HL-60 (cell line): Measurements from ENCODE around the gene KIR2DL3.
"Not testable (repeated sequence)": the region's sequence is repeated elsewhere in the genome, so short reads cannot be mapped to it uniquely, and the experiment has no call there.

Experiments used
- DNase-seq, 2 experiments: peaks; one replicate each; pipeline ENCODE4 v3.0.0-alpha.2; 2010 to 2020; ENCODE audit warnings: low read depth in 1 of 2, low spot score in 1 of 2
- H3K27ac ChIP-seq: fragments of 250-450 bp; sonication (Bioruptor Pico); replicated peaks from 2 replicates; pipeline ENCODE4 v1.5.1; 2020; ENCODE audit warnings: mild to moderate bottlenecking, moderate library complexity
- H3K27me3 ChIP-seq: fragments of 250-450 bp; sonication (Bioruptor Pico); 2 replicates; pipeline ENCODE4 v1.5.1; 2021; ENCODE audit warnings: mild to moderate bottlenecking, moderate library complexity; ENCODE audit not compliant: insufficient read depth, poor library complexity, severe bottlenecking
- H3K4me3 ChIP-seq: replicated peaks from 2 replicates; pipeline ENCODE4 v1.5.1; 2011; ENCODE audit warnings: mild to moderate bottlenecking, control low read depth, low read length; ENCODE audit not compliant: insufficient read depth
- CTCF ChIP-seq: IDR thresholded peaks from one replicate; pipeline ENCODE4 v1.5.1; 2011; ENCODE audit warnings: low read length, control low read depth, inconsistent platforms; ENCODE audit not compliant: insufficient read depth
- GABPA ChIP-seq: IDR thresholded peaks from 2 replicates; pipeline ENCODE4 v1.6.1; 2012; ENCODE audit warnings: low read depth
- POLR2AphosphoS5 ChIP-seq: IDR thresholded peaks from 2 replicates; pipeline ENCODE4 v1.6.1; 2012; ENCODE audit warnings: low read depth
- REST ChIP-seq: IDR thresholded peaks from 2 replicates; pipeline ENCODE4 v1.6.1; 2012; ENCODE audit warnings: low read depth; ENCODE audit not compliant: insufficient replicate concordance
- SPI1 ChIP-seq: IDR thresholded peaks from 2 replicates; pipeline ENCODE4 v1.6.1; 2012; ENCODE audit warnings: low read depth, mild to moderate bottlenecking, borderline replicate concordance
- long read RNA-seq: library from polyadenylated mRNA; unstranded; transcript quantifications from one replicate; pipeline ENCODE4 v2.0.0, GENCODE V29; 2020

KIR2DL3 gene
- long read RNA-seq, result 0 reads

GRCh38 chr19:54738306-54738705, at the start of gene KIR2DL3:
Gene KIR2DL3, plus strand, starts transcription at chr19:54738513. Its CDS starts 33 bp downstream, at chr19:54738546.
- not testable (repeated sequence) for DNase-seq, H3K27ac ChIP-seq, H3K4me3 ChIP-seq, H3K27me3 ChIP-seq

- no peak for DNase-seq
- no peak overlapping the region for H3K4me3 ChIP-seq
- no peaks in the 10 kb centered on the region for H3K27me3 ChIP-seq
- TF ChIP-seq REST (no peak), CTCF (no peak), GABPA (no peak), POLR2AphosphoS5 (no peak), SPI1 (no peak)
- no peak overlapping the region for H3K27ac ChIP-seq
Measured at GRCh38 chr19:54691582-54692297, 46.6 kb upstream of the KIR2DL3 start.

- H3K27me3 ChIP-seq, result no peaks in the 10 kb centered on the region
- no peak overlapping the region for H3K4me3 ChIP-seq
- TF ChIP-seq REST (no peak), POLR2AphosphoS5 (no peak), CTCF (no peak), SPI1 (no peak)
- no peak overlapping the region for H3K27ac ChIP-seq
- no peak for DNase-seq
Measured at GRCh38 chr19:54692298-54692615, 46.1 kb upstream of the KIR2DL3 start.

GRCh38 chr19:54694648-54695047, 43.7 kb upstream of the KIR2DL3 start:
- Histone ChIP-seq H3K4me3 (no peak overlapping the region), H3K27ac (no peak overlapping the region), H3K27me3 (no peaks in the 10 kb centered on the region)
- DNase-seq, result no peak
- no peak for TF ChIP-seq POLR2AphosphoS5
- no peak for TF ChIP-seq GABPA
- no peak for TF ChIP-seq REST
- no peak for TF ChIP-seq SPI1
- TF ChIP-seq CTCF, result no peak
